ENCODE results near the gene OTULIN.
A peak's percentile ranks its signal among the peaks of the same experiment; 100 is the strongest.

The OTULIN gene

GRCh38 chr5:14742498-14742897 is 78.0 kb downstream of the OTULIN start:
- Mint-ChIP-seq H3K27ac (peak overlapping the region in 1 of 3 experiments; percentile 9), H3K36me3 (ENCODE audit: low read depth) (peaks cover 3% of the 10 kb centered on the region), H3K9me3 (no peaks in the 10 kb centered on the region), H3K27me3 (ENCODE audit: low read depth) (no peaks in the 10 kb centered on the region), H3K4me3 (peak overlapping the region in 1 of 3 experiments; percentile 5), H3K4me1 (peaks cover 43% of the 10 kb centered on the region)
- no peak for TF ChIP-seq CTCF (IDR thresholded peaks at IDR 0.05; ENCODE audit: unreplicated experiment in 3 of 3)

- peak overlapping the region in 2 of 3 experiments; percentile 28 to 36 for H3K27ac Mint-ChIP-seq
- no peaks in the 10 kb centered on the region for H3K9me3 Mint-ChIP-seq
- no peaks in the 10 kb centered on the region for H3K27me3 Mint-ChIP-seq (ENCODE audit: low read depth)
- peaks cover 43% of the 10 kb centered on the region for H3K4me1 Mint-ChIP-seq
- TF ChIP-seq CTCF (IDR thresholded peaks at IDR 0.05; ENCODE audit: unreplicated experiment in 3 of 3), result no peak
- peaks cover 3% of the 10 kb centered on the region for H3K36me3 Mint-ChIP-seq (ENCODE audit: low read depth)
- H3K4me3 Mint-ChIP-seq, result no peak overlapping the region
Observed at GRCh38 chr5:14743601-14744295, 79.2 kb downstream of the OTULIN start.

- H3K4me1 Mint-ChIP-seq, result peaks cover 49% of the 10 kb centered on the region
- TF ChIP-seq CTCF (IDR thresholded peaks at IDR 0.05; ENCODE audit: unreplicated experiment in 3 of 3), result no peak
- peak overlapping the region in 2 of 3 experiments; percentile 36 to 50 for H3K27ac Mint-ChIP-seq
- no peaks in the 10 kb centered on the region for H3K27me3 Mint-ChIP-seq (ENCODE audit: low read depth)
- H3K9me3 Mint-ChIP-seq, result no peaks in the 10 kb centered on the region
- H3K4me3 Mint-ChIP-seq, result peak overlapping the region in 1 of 3 experiments; percentile 7
- H3K36me3 Mint-ChIP-seq (ENCODE audit: low read depth), result peaks cover 3% of the 10 kb centered on the region
Observed at GRCh38 chr5:14744296-14745187, 80.0 kb downstream of the OTULIN start.

- peaks cover 49% of the 10 kb centered on the region for H3K4me1 Mint-ChIP-seq
- TF ChIP-seq CTCF (IDR thresholded peaks at IDR 0.05; ENCODE audit: unreplicated experiment in 3 of 3), result no peak
- H3K9me3 Mint-ChIP-seq, result no peaks in the 10 kb centered on the region
- no peaks in the 10 kb centered on the region for H3K27me3 Mint-ChIP-seq (ENCODE audit: low read depth)
- H3K27ac Mint-ChIP-seq, result peak overlapping the region in 1 of 3 experiments; percentile 50
- peaks cover 3% of the 10 kb centered on the region for H3K36me3 Mint-ChIP-seq (ENCODE audit: low read depth)
- H3K4me3 Mint-ChIP-seq, result no peak overlapping the region
Observed at GRCh38 chr5:14745188-14745563, 80.7 kb downstream of the OTULIN start.

- Mint-ChIP-seq H3K27me3 (ENCODE audit: low read depth) (no peaks in the 10 kb centered on the region), H3K4me3 (no peak overlapping the region), H3K36me3 (ENCODE audit: low read depth) (peaks cover 3% of the 10 kb centered on the region), H3K27ac (no peak overlapping the region), H3K4me1 (peaks cover 53% of the 10 kb centered on the region), H3K9me3 (no peaks in the 10 kb centered on the region)
- TF ChIP-seq CTCF (IDR thresholded peaks at IDR 0.05; ENCODE audit: unreplicated experiment in 3 of 3), result no peak
Observed at GRCh38 chr5:14745753-14746152, 81.2 kb downstream of the OTULIN start.

All from nephron (organoid).